ENCODE results near the gene PEBP1. TPM values are rescaled to one million over a fixed set of nuclear protein-coding genes. Genes with fewer than 3 reads are reported as not detected.

Gene PEBP1
- total and polyA plus RNA-seq, 10 of the 15 experiments (the other 5 are each of a cell fraction or from before 2014, with no cell fraction given): 79.4 to 415 (median 206) TPM

DNA sequence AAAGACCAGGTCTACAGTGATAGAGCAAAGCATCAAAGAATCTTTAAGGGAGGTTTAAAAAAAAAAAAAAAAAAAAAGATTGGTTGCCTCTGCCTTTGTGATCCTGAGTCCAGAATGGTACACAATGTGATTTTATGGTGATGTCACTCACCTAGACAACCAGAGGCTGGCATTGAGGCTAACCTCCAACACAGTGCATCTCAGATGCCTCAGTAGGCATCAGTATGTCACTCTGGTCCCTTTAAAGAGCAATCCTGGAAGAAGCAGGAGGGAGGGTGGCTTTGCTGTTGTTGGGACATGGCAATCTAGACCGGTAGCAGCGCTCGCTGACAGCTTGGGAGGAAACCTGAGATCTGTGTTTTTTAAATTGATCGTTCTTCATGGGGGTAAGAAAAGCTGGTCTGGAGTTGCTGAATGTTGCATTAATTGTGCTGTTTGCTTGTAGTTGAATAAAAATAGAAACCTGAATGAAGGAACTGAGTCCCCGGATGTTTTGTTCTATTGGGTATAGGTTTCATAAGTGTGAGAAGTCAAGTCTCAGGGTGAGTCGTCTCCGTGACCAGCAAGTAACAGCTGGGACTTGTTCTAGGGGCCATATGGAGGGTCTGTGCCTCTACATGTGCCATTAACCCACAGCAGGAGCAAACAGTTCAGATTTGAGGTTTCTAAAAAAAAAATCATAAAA lies 9.3 kb downstream of the PEBP1 start (continued):
- TF ChIP-seq FOXM1 (IDR thresholded peaks at IDR 0.05; ENCODE audit: low read depth, low read length) (peak; percentile 52; the same call in 1 of the 2 replicates), RB1 (IDR thresholded peaks at IDR 0.05; ENCODE audit: borderline replicate concordance) (no peak), SIX5 (IDR thresholded peaks at IDR 0.05; ENCODE audit: low read depth, low read length, severe bottlenecking) (no peak)

DNA sequence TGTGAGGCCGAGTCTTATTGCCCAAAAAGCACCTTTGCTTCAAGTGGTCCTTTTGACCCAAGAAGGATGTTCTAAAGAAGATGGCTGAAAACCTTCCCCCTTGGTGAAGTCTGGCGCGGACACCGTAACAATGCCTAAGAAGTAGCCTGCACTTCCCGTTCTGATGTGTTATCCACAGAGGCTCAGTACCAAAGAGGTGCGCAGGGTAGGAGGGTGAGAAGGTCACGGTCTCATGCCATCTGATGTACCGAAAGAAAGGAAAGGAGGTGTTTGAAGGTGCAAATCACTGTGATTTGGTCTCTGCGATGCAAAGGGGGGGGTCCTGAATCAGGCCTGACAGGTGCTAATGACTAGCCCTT lies 9.9 kb downstream of the PEBP1 start:
- Histone ChIP-seq H3K4me1 (ENCODE audit: control insufficient read depth, insufficient read depth, low read length) (peaks cover 20% of the 10 kb centered on the region), H3K27me3 (replicated peaks in 1 of 2; ENCODE audit: control insufficient read depth in 2 of 2, insufficient read depth in 2 of 2, low read length in 1 of 2) (no peaks in the 10 kb centered on the region), H4K20me1 (ENCODE audit: control insufficient read depth, insufficient read depth) (no peaks in the 10 kb centered on the region), H3K79me2 (ENCODE audit: control insufficient read depth, insufficient read depth, low read length) (no peaks in the 10 kb centered on the region), H3K36me3 (ENCODE audit: control insufficient read depth in 2 of 2, insufficient read depth in 2 of 2, low read length in 1 of 2) (peaks cover 7 to 29% of the 10 kb centered on the region in 2 experiments), H3K4me3 (no peak overlapping the region), H3K27ac (ENCODE audit: control insufficient read depth, insufficient read depth) (peak overlapping the region; percentile 67), H3K9ac (ENCODE audit: control insufficient read depth, insufficient read depth, low read length) (no peak overlapping the region), H3K9me3 (replicated peaks; ENCODE audit: control insufficient read depth, insufficient read depth, low read length) (no peaks in the 10 kb centered on the region; the same call in 2 of the 3 replicates), H3K4me2 (ENCODE audit: control insufficient read depth, insufficient read depth) (peak overlapping the region; percentile 11), H2AFZ (ENCODE audit: control insufficient read depth, low read depth, low read length) (no peak overlapping the region)
- TF ChIP-seq MEF2A (IDR thresholded peaks at IDR 0.05; ENCODE audit: insufficient read depth, low read depth, low read length): no peak
- TF ChIP-seq FOXM1 (IDR thresholded peaks at IDR 0.05; ENCODE audit: low read depth, low read length): peak; percentile 18; the same call in 1 of the 2 replicates
- TF ChIP-seq, protein P1, sequence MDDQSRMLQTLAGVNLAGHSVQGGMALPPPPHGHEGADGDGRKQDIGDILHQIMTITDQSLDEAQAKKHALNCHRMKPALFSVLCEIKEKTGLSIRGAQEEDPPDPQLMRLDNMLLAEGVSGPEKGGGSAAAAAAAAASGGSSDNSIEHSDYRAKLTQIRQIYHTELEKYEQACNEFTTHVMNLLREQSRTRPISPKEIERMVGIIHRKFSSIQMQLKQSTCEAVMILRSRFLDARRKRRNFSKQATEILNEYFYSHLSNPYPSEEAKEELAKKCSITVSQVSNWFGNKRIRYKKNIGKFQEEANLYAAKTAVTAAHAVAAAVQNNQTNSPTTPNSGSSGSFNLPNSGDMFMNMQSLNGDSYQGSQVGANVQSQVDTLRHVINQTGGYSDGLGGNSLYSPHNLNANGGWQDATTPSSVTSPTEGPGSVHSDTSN (IDR thresholded peaks at IDR 0.05; ENCODE audit: insufficient replicate concordance, low read depth, low read length): no peak
- TF ChIP-seq RCOR1 (conservative IDR thresholded peaks at IDR 0.05; ENCODE audit: low read depth, low read length): no peak
- no peak for TF ChIP-seq CHD2 (IDR thresholded peaks at IDR 0.05; ENCODE audit: borderline replicate concordance, low read depth, low read length)
- no peak for TF ChIP-seq ZZZ3 (IDR thresholded peaks at IDR 0.05; ENCODE audit: control insufficient read depth, insufficient read length, low read depth)
- TF ChIP-seq SREBF1 (IDR thresholded peaks at IDR 0.05; ENCODE audit: low read length): no peak
- no peak for TF ChIP-seq YY1 (IDR thresholded peaks at IDR 0.05; ENCODE audit: low read depth, low read length)
- TF ChIP-seq, protein P2, sequence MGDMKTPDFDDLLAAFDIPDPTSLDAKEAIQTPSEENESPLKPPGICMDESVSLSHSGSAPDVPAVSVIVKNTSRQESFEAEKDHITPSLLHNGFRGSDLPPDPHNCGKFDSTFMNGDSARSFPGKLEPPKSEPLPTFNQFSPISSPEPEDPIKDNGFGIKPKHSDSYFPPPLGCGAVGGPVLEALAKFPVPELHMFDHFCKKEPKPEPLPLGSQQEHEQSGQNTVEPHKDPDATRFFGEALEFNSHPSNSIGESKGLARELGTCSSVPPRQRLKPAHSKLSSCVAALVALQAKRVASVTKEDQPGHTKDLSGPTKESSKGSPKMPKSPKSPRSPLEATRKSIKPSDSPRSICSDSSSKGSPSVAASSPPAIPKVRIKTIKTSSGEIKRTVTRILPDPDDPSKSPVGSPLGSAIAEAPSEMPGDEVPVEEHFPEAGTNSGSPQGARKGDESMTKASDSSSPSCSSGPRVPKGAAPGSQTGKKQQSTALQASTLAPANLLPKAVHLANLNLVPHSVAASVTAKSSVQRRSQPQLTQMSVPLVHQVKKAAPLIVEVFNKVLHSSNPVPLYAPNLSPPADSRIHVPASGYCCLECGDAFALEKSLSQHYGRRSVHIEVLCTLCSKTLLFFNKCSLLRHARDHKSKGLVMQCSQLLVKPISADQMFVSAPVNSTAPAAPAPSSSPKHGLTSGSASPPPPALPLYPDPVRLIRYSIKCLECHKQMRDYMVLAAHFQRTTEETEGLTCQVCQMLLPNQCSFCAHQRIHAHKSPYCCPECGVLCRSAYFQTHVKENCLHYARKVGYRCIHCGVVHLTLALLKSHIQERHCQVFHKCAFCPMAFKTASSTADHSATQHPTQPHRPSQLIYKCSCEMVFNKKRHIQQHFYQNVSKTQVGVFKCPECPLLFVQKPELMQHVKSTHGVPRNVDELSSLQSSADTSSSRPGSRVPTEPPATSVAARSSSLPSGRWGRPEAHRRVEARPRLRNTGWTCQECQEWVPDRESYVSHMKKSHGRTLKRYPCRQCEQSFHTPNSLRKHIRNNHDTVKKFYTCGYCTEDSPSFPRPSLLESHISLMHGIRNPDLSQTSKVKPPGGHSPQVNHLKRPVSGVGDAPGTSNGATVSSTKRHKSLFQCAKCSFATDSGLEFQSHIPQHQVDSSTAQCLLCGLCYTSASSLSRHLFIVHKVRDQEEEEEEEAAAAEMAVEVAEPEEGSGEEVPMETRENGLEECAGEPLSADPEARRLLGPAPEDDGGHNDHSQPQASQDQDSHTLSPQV (IDR thresholded peaks at IDR 0.05): no peak
- TF ChIP-seq, protein P3, sequence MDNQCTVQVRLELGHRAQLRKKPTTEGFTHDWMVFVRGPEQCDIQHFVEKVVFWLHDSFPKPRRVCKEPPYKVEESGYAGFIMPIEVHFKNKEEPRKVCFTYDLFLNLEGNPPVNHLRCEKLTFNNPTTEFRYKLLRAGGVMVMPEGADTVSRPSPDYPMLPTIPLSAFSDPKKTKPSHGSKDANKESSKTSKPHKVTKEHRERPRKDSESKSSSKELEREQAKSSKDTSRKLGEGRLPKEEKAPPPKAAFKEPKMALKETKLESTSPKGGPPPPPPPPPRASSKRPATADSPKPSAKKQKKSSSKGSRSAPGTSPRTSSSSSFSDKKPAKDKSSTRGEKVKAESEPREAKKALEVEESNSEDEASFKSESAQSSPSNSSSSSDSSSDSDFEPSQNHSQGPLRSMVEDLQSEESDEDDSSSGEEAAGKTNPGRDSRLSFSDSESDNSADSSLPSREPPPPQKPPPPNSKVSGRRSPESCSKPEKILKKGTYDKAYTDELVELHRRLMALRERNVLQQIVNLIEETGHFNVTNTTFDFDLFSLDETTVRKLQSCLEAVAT (IDR thresholded peaks at IDR 0.05): no peak
- TF ChIP-seq POLR2A (IDR thresholded peaks at IDR 0.05; ENCODE audit: low read depth, low read length): peak; percentile 40; the same call in 1 of the 2 replicates
- TF ChIP-seq KLF5 (IDR thresholded peaks at IDR 0.05; ENCODE audit: partially characterized antibody): no peak
- ATAC-seq (peak; percentile 21), FAIRE-seq (no peak), DNase-seq (ENCODE audit: low read depth, low spot score) (no peak)
- BruUV-seq (replicated peaks): no TSS peak
- CTCF ChIA-PET: interaction anchor here (1.6 kb wide), 1 partner anchor 25 kb away, joined by 8 read pairs; no protein-coding TSS in a partner anchor
- intact Hi-C loops (cut with micrococcal nuclease; ENCODE audit: unreplicated experiment): no loop called here
- RAD21 ChIA-PET (ENCODE audit: unreplicated experiment): no interaction called here
- in situ Hi-C loops (cut with MboI): loop anchor here (25.0 kb wide), 1 partner anchor 1517 kb away; the partner anchor contains the start of gene PRKAB1
- POLR2A ChIA-PET: interaction anchor here (0.7 to 1.2 kb wide), 2 partner anchors 20 to 79 kb away, joined by 5 to 10 read pairs; no protein-coding TSS in a partner anchor
- SMC1A ChIA-PET (ENCODE audit: uncharacterized antibody, unreplicated experiment): no interaction called here
- 80% methylated on average over 9 of the region's 9 CpGs for WGBS (ENCODE audit: insufficient coverage, insufficient replicate concordance, low lambda C conversion rate, missing lambda C conversion rate)

Measured in GM12878 (cell line).